NCI-H1105 treated with DMSO at 0.1 percent for 48 hours (cell line): ENCODE results near the gene PI4K2A.

Source experiments
- DNase-seq: peaks from one replicate; lab custom pipeline; 2025; lab: John Stamatoyannopoulos, UW

The PI4K2A gene

DNA sequence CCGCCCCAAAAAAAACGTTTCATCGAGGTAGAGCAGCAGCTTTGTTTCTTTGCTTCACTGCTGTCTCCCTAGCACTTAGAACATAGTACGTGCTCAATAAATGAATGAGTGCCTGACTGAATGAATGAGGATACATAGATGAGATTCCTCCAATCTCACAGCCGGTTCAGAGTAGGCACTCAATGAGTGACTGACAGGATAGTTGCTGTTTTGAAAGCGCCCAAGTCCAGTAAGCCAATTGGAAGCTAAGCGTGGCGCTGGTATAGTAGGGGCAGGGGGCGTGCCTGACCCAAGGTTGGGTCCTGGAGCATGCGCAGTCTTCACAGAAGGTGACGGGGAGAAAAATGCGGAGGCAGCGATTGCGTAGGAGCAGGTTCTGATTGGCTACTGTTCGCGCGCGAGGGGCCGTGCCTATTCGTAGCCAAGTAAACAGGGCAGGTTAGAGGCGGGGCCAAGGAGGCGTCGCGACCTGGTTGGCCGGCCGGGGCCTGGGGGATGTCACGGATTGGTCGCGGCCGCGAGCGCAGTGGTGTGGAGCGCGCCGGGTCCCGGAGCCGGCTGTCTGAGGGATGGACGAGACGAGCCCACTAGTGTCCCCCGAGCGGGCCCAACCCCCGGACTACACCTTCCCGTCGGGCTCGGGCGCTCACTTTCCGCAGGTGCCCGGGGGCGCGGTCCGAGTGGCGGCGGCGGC, at the start of gene PI4K2A:
Gene PI4K2A (plus strand): TSS at position 498 of the 694 bp plus-strand sequence. CDS start 72 bp downstream, at position 570.
- DNase-seq = peak; percentile 92

DNA sequence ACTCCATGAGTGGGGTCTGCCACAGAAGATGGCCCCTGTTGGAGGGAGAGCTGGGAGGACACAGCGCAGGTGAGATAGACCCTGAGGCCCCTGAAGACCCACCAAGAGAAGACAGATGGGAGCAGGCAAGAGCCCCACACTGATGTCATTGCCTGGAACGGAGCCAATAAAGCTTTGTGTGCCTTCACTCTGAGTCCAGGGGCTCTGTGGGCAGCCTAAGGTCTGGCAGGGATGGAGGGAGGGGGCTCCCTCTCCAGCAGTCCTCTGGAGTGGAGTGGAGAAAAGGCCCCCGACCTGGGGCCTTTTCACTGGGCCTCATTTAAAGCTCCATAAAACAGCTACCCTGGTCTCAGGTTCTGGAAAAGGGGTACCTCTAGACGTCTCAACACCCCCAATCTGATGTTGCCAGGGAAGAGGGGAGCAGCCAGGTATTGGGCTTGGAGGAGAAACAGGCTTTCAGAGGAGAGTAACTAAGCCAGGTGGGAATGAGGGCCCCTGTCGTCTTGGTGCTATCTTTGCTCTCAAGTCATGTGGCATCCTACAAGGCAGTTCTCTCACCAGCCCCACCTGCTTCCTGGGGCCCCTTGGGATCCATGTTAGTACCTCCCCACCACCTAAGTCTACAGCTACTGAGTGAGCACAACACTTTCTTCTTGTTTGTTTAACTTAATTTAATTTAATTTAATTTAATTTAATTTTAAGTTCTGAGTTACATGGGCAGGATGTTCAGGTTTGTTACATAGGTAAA, 49.5 kb upstream of the PI4K2A start:
- no peak for DNase-seq

DNA sequence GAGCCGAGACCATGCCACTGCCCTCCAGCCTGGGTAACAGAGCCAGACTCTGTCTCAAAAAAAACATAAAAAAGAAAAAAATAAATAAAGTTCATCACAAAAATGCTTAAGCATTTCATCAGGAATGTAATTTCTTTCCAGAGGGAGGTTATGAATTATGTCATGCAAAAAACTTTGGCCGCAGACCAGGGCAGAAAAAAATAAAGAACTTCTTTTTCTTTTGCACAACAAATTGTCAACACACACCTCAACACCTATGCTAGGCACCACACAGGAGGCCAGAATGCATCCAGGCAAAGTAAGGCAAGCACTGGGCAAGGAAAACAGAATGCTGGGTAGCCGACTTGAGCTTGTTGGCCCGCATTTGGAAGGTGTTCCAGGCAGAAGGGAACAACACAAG, 47.0 kb upstream of the PI4K2A start:
- DNase-seq = no peak

DNA sequence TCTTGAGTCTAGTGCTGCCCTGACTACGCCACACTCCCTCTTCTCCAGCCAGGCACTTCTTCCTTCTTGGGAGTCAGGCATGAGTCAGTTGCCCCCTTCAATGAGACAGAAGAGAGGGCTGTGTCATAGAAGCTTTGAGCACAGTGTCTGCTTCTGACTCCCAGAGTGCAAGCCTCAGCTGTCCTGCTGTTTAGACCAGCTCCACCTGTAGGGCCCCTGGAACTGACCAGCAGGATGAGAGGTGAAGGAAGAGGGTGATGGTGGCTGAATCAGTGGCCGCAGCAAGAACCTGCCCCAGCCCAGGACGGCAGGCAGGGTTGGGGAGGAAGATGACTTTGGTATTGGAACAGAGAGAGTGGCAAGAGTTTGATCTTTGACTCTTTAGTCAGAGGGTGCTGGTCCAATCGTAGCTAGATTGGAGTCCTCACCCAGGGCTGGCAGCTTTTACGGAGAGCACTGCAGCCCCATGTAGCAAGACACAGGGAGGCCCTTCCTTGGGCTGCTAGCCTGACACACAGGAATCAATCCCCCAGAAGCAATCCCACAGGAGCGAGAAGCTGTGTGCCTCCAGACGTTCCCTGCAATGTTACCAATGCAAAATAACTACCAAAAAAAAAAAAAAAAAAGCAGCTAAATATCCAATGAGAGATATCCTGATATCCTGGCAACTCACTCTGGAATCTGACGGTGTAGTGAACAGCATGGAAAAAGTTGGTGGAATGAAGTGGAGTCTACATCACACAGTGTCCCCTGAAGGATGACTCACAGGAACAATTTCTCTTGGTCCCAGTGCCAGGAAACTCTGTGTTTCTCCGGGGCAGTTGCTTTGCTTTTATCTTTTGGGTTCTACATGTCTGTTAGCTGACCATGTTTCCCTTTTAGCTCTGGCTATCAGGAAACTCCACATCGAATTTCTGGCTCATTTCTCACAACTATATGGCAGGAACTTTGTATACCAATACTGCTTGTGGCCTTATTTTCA, 44.1 kb upstream of the PI4K2A start:
- DNase-seq = no peak

DNA sequence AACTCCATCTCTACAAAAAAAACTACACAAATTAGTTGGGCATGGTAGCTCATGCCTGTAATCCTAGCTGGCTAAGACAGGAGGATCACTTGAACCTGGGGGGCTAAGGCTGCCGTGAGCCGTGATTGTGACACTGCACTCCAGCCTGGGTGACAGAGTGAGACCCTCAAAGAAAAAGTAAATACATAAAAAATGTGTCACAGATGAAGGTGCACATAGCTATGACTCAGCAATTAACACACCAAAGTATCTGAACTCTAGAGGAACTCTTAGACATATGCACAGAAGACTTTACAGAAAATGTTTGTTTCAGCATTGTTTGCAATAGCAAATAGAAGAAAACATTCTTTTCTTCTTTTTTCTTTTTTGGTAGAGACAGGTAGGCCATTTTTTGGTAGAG, 42.7 kb upstream of the PI4K2A start:
- no peak for DNase-seq

DNA sequence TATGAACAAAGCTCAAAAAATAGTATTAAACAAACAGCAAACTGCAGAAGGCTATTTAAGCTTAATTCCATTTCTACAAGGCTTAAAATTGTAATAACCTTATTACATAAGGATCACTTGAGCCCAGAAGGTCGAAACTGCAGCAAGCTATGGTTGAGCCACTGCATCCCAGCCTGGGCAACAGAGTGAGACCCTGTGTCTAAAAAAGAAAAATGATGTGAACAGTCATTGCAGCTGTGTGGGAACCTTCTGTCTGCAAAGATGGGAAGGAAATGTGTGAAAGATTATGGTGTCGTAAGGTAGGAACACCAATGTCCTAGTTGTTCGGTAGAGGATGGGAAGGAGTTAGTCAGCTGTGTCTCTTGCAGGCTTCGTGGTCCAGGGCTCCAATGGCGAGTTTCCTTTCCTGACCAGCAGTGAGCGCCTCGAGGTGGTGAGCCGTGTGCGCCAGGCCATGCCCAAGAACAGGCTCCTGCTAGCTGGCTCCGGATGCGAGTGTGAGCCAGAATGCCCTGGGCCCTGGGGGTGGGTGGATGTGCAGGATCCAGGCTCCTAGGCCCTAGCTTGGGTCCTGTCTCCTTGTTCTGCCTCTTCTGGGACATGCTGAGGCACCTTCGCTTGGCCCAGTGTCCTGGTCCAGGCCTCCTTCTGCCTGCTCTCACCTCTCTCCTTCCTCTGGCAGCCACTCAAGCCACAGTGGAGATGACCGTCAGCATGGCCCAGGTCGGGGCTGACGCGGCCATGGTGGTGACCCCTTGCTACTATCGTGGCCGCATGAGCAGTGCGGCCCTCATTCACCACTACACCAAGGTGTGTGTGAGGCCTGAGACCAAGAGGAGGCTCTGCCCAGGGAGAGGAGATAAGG, 41.8 kb upstream of the PI4K2A start:
- DNase-seq = no peak

- no peak for DNase-seq
Observed at GRCh38 chr10:97599272-97599619, 41.2 kb upstream of the PI4K2A start.

DNA sequence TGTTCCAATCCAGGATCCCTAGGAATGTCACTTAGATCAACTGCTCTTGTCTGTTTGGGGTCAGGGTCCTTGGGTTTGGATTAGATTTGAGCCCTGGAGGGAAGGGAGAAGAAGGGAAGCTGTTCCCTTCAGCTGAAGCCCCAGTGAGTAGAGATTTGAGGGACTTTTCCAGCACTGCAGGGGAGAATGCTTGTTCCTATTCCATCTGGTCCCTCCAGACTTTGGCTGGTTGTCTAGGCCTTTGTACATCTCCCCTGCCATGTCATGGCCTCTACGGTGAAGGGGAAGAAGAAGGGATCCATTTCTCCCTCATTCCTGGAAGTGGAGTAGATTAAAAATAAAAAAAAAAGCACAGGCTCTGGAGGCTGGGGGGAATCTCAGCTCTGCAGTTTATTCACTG, 39.9 kb upstream of the PI4K2A start:
- DNase-seq = no peak

DNA sequence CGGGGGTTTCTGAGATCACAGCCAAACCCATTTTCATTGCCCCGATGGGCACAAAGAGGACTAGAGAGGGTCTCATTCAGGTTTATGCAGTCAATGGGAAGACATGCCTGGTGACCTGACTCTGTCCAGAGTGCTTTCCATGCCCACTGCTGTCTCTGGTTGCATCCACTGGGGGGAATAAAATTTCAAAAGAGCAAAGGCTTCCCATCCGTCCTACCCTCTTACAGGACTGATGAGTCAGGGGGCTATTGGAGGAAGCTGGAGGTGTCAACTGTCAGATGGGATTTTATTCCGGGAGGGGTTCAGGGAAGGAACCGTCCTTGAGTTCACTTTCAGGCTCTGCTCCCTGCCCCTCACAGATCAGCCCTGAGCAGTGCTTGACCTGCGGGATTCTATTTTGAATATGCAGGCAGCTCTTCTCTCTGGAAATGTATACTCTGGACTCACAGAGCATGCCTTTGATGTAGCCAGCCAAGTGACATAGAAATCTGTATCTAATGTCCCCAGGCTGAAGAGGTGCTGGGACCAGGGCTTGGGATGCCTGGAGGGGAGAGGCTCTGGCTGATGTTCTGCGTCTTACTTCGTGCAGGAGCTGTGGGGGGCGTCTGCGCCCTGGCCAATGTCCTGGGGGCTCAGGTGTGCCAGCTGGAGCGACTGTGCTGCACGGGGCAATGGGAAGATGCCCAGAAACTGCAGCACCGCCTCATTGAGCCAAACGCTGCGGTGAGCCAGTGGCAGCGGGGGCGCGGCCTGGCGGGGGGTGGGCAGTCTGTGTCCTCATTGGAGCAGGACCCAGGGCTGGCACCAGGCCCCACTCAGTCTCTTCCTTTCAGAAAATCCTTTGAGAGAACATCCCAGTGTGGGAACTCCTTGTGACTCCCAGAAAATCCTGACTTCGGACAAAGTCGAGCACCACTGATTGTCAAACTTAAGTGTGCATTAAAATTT, 38.9 kb upstream of the PI4K2A start:
- no peak for DNase-seq

GRCh38 chr10:97607095-97607636, 33.3 kb upstream of the PI4K2A start:
- no peak for DNase-seq

DNA sequence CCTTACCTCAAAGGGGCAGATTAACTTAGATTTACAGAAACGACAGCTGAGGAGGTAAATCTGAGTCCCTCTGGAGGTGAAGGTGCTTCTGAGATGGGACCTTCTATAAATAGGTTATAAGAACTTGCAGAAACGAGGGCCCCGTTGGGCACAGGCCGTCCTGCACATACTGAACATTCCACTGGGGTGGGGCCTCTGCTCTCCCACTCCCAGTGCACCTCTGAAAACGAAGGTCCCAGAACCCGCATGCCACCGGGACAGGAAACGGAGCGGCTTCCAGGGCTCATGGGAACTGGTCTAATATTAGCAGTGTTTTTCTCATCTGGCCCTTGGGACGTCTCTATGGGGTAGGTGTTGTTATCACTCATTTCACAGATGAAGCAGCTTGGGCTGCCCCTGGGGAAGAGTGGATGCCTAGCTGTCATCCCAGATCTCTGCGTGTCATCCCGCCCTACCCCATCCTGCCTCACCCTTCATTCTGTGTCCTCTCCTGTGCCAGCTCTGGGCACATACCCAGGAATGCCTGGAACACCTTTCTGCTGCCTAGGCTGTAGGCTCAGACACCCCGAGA, 31.4 kb upstream of the PI4K2A start:
- DNase-seq = no peak

DNA sequence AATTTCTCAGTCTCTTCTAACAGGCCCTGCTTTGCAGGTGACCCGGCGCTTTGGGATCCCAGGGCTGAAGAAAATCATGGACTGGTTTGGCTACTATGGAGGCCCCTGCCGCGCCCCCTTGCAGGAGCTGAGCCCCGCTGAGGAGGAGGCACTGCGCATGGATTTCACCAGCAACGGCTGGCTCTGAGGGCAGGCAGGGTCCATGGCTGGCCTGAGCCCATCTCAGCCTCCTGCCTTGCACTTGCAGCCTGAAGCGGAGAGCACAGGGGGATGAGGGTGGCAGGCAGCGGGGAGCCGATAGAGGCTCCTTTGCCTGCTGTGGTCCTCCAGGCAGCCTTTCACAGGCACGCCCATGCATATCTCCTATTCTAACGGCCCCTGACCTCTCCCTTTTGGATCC, 29.0 kb upstream of the PI4K2A start:
- DNase-seq = no peak

- DNase-seq = no peak
Observed at GRCh38 chr10:97612386-97612785, 28.1 kb upstream of the PI4K2A start.

DNA sequence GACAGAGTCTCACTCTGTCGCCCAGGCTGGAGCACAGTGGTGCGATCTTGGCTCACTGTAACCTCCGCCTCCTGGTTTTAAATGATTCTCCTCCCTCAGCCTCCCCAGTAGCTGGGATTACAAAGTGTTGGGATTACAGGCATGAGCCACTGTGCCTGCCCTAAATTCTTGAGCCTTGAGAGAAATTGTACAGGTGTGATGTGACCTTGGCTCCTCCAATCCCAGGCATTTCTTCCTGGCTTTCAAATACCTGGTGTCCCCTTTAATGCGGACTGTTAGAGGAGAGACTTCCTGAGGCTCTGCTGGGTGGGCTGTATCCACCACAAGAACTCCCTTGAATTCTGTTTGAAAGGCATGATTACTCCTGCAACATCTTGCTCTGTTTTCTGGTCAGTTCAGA, 22.2 kb upstream of the PI4K2A start:
- DNase-seq = no peak

GRCh38 chr10:97618733-97619132, 21.7 kb upstream of the PI4K2A start:
- no peak for DNase-seq

- no peak for DNase-seq
Observed at GRCh38 chr10:97623277-97623676, 17.2 kb upstream of the PI4K2A start.

DNA sequence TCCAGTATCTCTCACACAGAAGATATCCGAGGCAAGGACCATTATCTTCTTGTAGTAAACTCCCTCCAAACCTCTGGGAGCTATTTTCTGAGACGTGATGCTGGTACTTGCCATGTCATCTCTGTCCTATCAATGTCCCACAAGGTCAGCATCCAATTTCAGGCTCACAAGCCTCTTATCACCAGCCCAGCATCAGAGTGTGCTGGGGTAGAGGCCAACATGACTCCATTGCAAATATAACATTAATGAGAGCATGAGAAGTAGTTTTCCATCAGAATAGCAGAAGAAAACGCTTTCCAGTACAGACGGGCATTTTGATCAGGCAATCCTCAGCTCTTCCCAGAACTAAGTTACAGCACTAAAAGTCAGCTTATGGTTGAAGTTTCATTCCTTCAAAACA, 12.7 kb upstream of the PI4K2A start:
- DNase-seq = no peak

- no peak for DNase-seq
Observed at GRCh38 chr10:97628228-97628627, 12.2 kb upstream of the PI4K2A start.

- DNase-seq = no peak
Observed at GRCh38 chr10:97629289-97629688, 11.2 kb upstream of the PI4K2A start.

DNA sequence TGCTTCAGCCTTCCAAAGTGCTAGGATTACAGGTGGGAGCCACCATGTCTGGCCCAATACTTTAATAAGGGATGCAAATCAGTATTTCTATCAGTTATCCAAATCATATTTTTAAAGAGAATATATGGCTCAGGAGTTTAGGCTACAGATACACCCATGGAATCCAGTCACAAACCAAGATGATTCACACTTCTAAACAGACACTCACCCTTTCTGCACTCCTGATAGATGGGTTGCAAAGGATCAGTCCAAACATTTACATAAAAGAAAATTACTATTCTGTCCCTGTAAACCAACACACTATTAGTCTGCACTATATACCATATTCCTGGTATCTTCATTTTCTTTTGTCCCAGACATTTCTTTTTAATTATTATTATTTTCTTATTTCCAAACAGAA, 9.4 kb upstream of the PI4K2A start:
- DNase-seq = no peak
